A549 (cell line): ENCODE measurements around the gene CCL20.

Experiments
- MAFK ChIP-seq: fragments of 450-650 bp; IDR thresholded peaks from 2 replicates; pipeline ENCODE4 v1.6.1; 2014; ENCODE audit not compliant: partially characterized antibody
- RCOR1 ChIP-seq: fragments of 150-350 bp; IDR thresholded peaks from 2 replicates; pipeline ENCODE4 v1.6.1; 2014; ENCODE audit warnings: antibody characterized with exemption, low read length, low read depth
- TF ChIP-seq, protein P1 (sequence below): fragments of >200 bp; sonication (Bioruptor Twin); formaldehyde crosslinking; IDR thresholded peaks from 3 replicates; pipeline ENCODE4 v1.5.1; 2016

DNA sequence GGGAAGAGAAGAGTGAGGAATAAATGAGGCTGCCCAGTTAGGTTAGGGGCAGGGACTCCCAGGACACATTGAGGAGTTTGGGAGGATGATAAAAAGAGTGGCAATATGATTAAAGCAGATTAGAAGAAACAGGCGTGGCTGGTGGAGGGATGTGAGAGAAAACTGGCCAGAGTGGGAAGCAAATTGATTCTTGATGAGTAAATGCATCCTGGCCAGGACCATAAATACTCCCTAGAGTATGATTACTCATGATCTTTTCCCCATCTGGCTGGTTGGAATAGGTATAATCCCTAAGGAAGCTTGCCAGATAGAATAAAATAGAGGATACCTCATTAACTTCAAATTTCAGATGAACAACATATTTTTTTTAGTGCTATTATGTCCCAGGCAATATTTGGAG, 36.3 kb downstream of the CCL20 start:
- TF ChIP-seq RCOR1, result no peak
- TF ChIP-seq, protein P1, sequence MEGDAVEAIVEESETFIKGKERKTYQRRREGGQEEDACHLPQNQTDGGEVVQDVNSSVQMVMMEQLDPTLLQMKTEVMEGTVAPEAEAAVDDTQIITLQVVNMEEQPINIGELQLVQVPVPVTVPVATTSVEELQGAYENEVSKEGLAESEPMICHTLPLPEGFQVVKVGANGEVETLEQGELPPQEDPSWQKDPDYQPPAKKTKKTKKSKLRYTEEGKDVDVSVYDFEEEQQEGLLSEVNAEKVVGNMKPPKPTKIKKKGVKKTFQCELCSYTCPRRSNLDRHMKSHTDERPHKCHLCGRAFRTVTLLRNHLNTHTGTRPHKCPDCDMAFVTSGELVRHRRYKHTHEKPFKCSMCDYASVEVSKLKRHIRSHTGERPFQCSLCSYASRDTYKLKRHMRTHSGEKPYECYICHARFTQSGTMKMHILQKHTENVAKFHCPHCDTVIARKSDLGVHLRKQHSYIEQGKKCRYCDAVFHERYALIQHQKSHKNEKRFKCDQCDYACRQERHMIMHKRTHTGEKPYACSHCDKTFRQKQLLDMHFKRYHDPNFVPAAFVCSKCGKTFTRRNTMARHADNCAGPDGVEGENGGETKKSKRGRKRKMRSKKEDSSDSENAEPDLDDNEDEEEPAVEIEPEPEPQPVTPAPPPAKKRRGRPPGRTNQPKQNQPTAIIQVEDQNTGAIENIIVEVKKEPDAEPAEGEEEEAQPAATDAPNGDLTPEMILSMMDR, result no peak
- no peak for TF ChIP-seq MAFK
